GM18517 (cell line): ENCODE data around the gene SIGLEC1.

Source experiments
- ATAC-seq: cut with Tn5 transposase; IDR thresholded peaks from one replicate; pipeline ENCODE4 v1.9.1; 2021; ENCODE audit warnings: mild to moderate bottlenecking, moderate library complexity; ENCODE audit not compliant: unreplicated experiment

SIGLEC1 gene

GRCh38 chr20:3681352-3681930 is 31.0 kb downstream of the SIGLEC1 start:
- ATAC-seq: no peak

GRCh38 chr20:3680701-3681351 is 31.6 kb downstream of the SIGLEC1 start:
- no peak for ATAC-seq

GRCh38 chr20:3679749-3680700 is 32.4 kb downstream of the SIGLEC1 start:
- ATAC-seq: no peak

GRCh38 chr20:3678856-3679720 is 33.3 kb downstream of the SIGLEC1 start:
- no peak for ATAC-seq

GRCh38 chr20:3678198-3678597 is 34.2 kb downstream of the SIGLEC1 start:
- ATAC-seq: no peak

- ATAC-seq: no peak
Measured at GRCh38 chr20:3677733-3678132, 34.7 kb downstream of the SIGLEC1 start.

GRCh38 chr20:3674995-3675900 is 37.2 kb downstream of the SIGLEC1 start:
- no peak for ATAC-seq

GRCh38 chr20:3674447-3674846 is 38.0 kb downstream of the SIGLEC1 start:
- no peak for ATAC-seq

- no peak for ATAC-seq
Measured at GRCh38 chr20:3673221-3674070, 39.0 kb downstream of the SIGLEC1 start.

GRCh38 chr20:3672547-3673171 is 39.7 kb downstream of the SIGLEC1 start:
- ATAC-seq: no peak

- ATAC-seq: no peak
Measured at GRCh38 chr20:3671986-3672546, 40.3 kb downstream of the SIGLEC1 start.

GRCh38 chr20:3670945-3671344 is 41.5 kb downstream of the SIGLEC1 start:
- no peak for ATAC-seq

- ATAC-seq: no peak
Measured at GRCh38 chr20:3670511-3670910, 41.9 kb downstream of the SIGLEC1 start.

GRCh38 chr20:3669710-3670367 is 42.6 kb downstream of the SIGLEC1 start:
- no peak for ATAC-seq

- ATAC-seq: no peak
Measured at GRCh38 chr20:3667434-3668037, 44.9 kb downstream of the SIGLEC1 start.

- ATAC-seq: no peak
Measured at GRCh38 chr20:3663858-3664257, 48.5 kb downstream of the SIGLEC1 start.

- no peak for ATAC-seq
Measured at GRCh38 chr20:3663031-3663701, 49.2 kb downstream of the SIGLEC1 start, which contains the start of gene GFRA4. Gene GFRA4 (minus strand): TSS chr20:3663399. CDS start chr20:3663399, 0 bp downstream.
